Sigmoid colon (tissue), 7 donors: Measurements from ENCODE around the gene ZRANB1. TPM values are rescaled to one million over a fixed set of nuclear protein-coding genes. Genes with fewer than 3 reads are reported as not detected.

Experiments
- DNase-seq: peaks from one replicate; pipeline ENCODE4 v3.0.0-alpha.2; 2019
- H3K27ac ChIP-seq, 4 donors: fragments of 200-600 bp; sonication (generic); one replicate each; pipeline ENCODE4 v1.5.1; 2016 to 2019; ENCODE audit warnings: mild to moderate bottlenecking in 1 of 4
- H3K27me3 ChIP-seq, 3 donors: fragments of 200-600 bp; sonication (generic); one replicate each; pipeline ENCODE4 v1.5.1; 2019; ENCODE audit warnings: mild to moderate bottlenecking in 1 of 3
- H3K36me3 ChIP-seq, 4 donors: fragments of 200-600 bp; sonication (generic); one replicate each; pipeline ENCODE4 v1.5.1; 2016 to 2019
- H3K4me1 ChIP-seq, 4 donors: fragments of 200-600 bp; sonication (generic); one replicate each; pipeline ENCODE4 v1.5.1; 2017 to 2019
- H3K4me3 ChIP-seq, 4 donors: fragments of 200-600 bp; sonication (generic); one replicate each; pipeline ENCODE4 v1.5.1; 2017 to 2019; ENCODE audit warnings: mild to moderate bottlenecking in 2 of 4, moderate library complexity in 1 of 4
- H3K9me3 ChIP-seq, 4 donors: fragments of 200-600 bp in 3 of 4; sonication (generic) in 3 of 4; one replicate each; pipeline versions ENCODE4 v1.5.1 to v1.6.1; 2013 to 2019
- EP300 ChIP-seq, 4 donors: sonication (generic); formaldehyde crosslinking; IDR thresholded peaks; one replicate each; pipeline ENCODE4 v1.6.1; 2017; ENCODE audit warnings: antibody characterized with exemption in 4 of 4
- POLR2A ChIP-seq, 2 donors: fragments of 450-650 bp; IDR thresholded peaks; one replicate each; pipeline ENCODE4 v1.6.1; 2016; ENCODE audit warnings: antibody characterized with exemption in 2 of 2, mild to moderate bottlenecking in 2 of 2, moderate library complexity in 2 of 2
- POLR2AphosphoS5 ChIP-seq, 4 donors: sonication (generic); formaldehyde crosslinking; IDR thresholded peaks; one replicate each; pipeline ENCODE4 v1.6.1; 2017; ENCODE audit warnings: antibody characterized with exemption in 4 of 4
- WGBS, 2 donors: extraction: QIAGEN DNeasy Blood & Tissue Kit; methylation state at CpG; one replicate each; pipeline ENCODE4 v1.1.7; 2013; 5-methylcytosine and 5-hydroxymethylcytosine counted together
- intact Hi-C: fragments of 100-400 bp; cut with DNase I; formaldehyde crosslinking; loops from one replicate; pipeline ENCODE4 v1.15.1; 2023
- polyA plus RNA-seq, 3 donors: library from polyadenylated mRNA; stranded (reverse); fragments of 200-250 nt; gene quantifications; one replicate each; pipeline ENCODE4 v1.2.3, GENCODE V29; 2013
- total RNA-seq, 4 donors: library from RNA; depleted of rRNA; stranded (reverse); fragments of >200 nt; gene quantifications; one replicate each; pipeline ENCODE4 v1.1.0, GENCODE V29; 2016
- TF ChIP-seq, protein P1 (sequence below), 4 experiments: fragments of 450-650 bp in 3 of 4; fragments of 200-600 bp in 1 of 4; IDR thresholded peaks; one replicate each; pipeline ENCODE4 v1.5.1; 2016 to 2019; ENCODE audit warnings: antibody characterized with exemption in 4 of 4, mild to moderate bottlenecking in 3 of 4, moderate library complexity in 2 of 4
- donor health status: healthy with polysubstance abuse.
- donor health status: Bipolar disorder and iron deficiency.
- donor health status: healthy.

Gene ZRANB1
- total and polyA plus RNA-seq, 7 donors, result 6.7 to 49.0 (median 38.0) TPM

DNA sequence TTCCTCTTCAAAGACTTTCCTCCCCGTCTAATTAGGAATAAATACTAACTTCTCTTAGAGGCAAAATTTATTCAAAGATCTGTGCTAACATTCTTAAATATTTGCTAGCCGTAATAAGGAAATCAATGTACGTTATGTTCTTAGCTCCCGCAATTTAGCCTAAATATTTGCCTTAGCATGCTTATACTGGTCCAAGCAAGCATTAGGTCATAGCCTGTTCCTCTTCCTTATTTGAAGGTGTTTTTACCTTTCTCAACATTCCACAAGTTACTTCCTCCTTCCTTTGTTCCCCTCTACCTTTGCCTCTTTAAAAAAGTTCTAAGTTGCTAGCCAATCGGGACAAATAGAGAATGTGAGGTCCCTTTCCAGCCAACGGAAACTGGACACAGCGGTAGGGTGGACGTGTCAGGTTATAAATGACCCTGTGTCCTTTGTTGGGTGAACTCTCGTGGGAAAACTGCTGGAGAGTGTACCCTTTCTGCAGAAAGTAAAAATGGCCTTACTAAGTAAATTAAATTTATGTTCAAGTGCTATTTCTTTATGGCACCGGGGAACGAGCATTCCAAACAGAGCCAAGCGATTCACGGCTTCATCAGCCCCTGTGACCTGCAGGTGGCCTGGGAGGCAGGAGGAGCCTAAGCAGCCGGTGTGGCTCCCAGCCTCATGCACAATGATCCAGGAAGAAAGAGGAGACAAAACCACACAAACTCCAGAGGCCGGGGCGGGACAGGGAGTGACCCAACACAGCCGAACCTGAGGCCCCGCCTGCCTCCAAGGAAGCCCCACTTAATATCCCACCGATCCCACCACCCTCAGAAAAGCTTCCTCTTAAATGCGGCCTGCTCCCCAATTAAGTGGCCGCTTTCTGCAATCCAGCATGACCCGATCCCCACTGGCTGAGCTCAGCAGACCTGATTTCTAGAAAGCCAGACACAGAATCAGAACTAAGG lies 67.0 kb downstream of the ZRANB1 start:
- intact Hi-C loops, result no loop called here
- H3K36me3 ChIP-seq, result peaks cover 0 to 12% (median 0%) of the 10 kb centered on the region in 4 donors

DNA sequence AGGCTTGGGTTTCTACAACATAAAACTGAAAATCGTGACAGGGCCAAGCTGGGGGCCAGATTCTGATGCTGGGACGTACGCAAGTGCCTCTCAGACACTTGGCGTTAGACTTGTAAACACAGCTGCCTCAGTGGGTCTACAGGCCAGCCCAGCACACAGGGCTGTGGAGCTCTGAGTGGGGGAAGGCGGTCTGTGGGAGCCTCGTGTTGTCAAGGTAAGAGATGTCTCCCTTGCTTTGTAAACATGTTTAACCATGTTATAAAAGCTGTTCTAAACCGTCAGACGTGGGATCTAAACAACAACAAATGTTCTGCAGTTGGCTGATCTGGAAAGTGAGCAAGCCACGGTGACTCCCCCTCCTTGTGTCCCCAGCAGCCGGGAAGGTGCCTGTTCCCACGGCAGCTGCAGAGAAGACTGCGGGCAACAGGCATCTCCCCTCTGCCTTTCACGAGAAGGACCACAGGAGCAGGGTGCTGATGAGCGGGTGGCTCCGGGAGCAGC lies 67.8 kb downstream of the ZRANB1 start:
- WGBS, 2 donors, result 52 to 74% methylated on average over 15 of the region's 15 CpGs
- DNase-seq, result peak; percentile 68
- Histone ChIP-seq H3K36me3 (peaks cover 0 to 10% (median 0%) of the 10 kb centered on the region in 4 donors), H3K4me1 (peaks cover 0 to 44% (median 22%) of the 10 kb centered on the region in 4 donors), H3K4me3 (no peak overlapping the region), H3K9me3 (no peaks in the 10 kb centered on the region), H3K27me3 (no peaks in the 10 kb centered on the region), H3K27ac (peak overlapping the region in 2 of 4 donors; percentile 3 to 33)
- TF ChIP-seq EP300 (IDR thresholded peaks at IDR 0.05), result no peak
- TF ChIP-seq, protein P1, sequence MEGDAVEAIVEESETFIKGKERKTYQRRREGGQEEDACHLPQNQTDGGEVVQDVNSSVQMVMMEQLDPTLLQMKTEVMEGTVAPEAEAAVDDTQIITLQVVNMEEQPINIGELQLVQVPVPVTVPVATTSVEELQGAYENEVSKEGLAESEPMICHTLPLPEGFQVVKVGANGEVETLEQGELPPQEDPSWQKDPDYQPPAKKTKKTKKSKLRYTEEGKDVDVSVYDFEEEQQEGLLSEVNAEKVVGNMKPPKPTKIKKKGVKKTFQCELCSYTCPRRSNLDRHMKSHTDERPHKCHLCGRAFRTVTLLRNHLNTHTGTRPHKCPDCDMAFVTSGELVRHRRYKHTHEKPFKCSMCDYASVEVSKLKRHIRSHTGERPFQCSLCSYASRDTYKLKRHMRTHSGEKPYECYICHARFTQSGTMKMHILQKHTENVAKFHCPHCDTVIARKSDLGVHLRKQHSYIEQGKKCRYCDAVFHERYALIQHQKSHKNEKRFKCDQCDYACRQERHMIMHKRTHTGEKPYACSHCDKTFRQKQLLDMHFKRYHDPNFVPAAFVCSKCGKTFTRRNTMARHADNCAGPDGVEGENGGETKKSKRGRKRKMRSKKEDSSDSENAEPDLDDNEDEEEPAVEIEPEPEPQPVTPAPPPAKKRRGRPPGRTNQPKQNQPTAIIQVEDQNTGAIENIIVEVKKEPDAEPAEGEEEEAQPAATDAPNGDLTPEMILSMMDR (IDR thresholded peaks at IDR 0.05), result no peak
- no peak for TF ChIP-seq POLR2A (IDR thresholded peaks at IDR 0.05)
- peak in 1 of 4 donors; percentile 28 for TF ChIP-seq POLR2AphosphoS5 (IDR thresholded peaks at IDR 0.05)
- intact Hi-C loops, result no loop called here

More for the DNA sequence above, 67.0 kb downstream of the ZRANB1 start:
- H3K27ac ChIP-seq, result peak overlapping the region in 2 of 4 donors; percentile 3 to 33
- no peaks in the 10 kb centered on the region for H3K27me3 ChIP-seq
- DNase-seq, result peak; percentile 63
- TF ChIP-seq POLR2A (IDR thresholded peaks at IDR 0.05) (no peak), EP300 (IDR thresholded peaks at IDR 0.05) (no peak), POLR2AphosphoS5 (IDR thresholded peaks at IDR 0.05) (no peak)
- TF ChIP-seq, protein P1 (IDR thresholded peaks at IDR 0.05), result no peak
- no peaks in the 10 kb centered on the region for H3K9me3 ChIP-seq
- H3K4me3 ChIP-seq, result no peak overlapping the region
- peaks cover 0 to 36% (median 17%) of the 10 kb centered on the region in 4 donors for H3K4me1 ChIP-seq
- 20 to 65% methylated on average over 22 of the region's 22 CpGs for WGBS, 2 donors

DNA sequence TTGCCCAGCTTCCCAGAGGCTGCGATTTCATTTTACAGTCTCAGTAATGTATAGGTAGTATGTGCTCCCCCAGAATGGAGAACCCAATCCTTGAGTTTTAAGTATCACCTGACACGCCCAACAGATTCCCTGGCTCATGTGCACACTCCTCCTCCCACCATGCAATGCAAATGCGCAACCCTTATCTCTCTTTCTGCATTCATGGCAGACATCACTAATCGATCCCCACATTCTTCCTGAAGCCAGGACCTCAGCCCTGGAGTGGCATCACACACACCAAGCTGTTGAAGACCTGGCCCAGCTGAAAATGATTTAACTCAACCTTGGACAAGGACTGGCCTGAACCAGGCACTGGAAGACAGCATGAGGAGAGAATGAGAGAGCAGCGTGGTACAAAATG lies 68.4 kb downstream of the ZRANB1 start:
- TF ChIP-seq POLR2A (IDR thresholded peaks at IDR 0.05) (no peak), EP300 (IDR thresholded peaks at IDR 0.05) (no peak), POLR2AphosphoS5 (IDR thresholded peaks at IDR 0.05) (no peak)
- TF ChIP-seq, protein P1 (IDR thresholded peaks at IDR 0.05), result no peak
- no peaks in the 10 kb centered on the region for H3K9me3 ChIP-seq
- peaks cover 0 to 50% (median 25%) of the 10 kb centered on the region in 4 donors for H3K4me1 ChIP-seq
- DNase-seq, result peak; percentile 2
- intact Hi-C loops, result no loop called here
- no peaks in the 10 kb centered on the region for H3K27me3 ChIP-seq
- H3K27ac ChIP-seq, result peak overlapping the region in 1 of 4 donors; percentile 38
- peaks cover 0 to 4% (median 0%) of the 10 kb centered on the region in 4 donors for H3K36me3 ChIP-seq
- no peak overlapping the region for H3K4me3 ChIP-seq
- 80 to 91% methylated on average over 5 of the region's 5 CpGs for WGBS, 2 donors

DNA sequence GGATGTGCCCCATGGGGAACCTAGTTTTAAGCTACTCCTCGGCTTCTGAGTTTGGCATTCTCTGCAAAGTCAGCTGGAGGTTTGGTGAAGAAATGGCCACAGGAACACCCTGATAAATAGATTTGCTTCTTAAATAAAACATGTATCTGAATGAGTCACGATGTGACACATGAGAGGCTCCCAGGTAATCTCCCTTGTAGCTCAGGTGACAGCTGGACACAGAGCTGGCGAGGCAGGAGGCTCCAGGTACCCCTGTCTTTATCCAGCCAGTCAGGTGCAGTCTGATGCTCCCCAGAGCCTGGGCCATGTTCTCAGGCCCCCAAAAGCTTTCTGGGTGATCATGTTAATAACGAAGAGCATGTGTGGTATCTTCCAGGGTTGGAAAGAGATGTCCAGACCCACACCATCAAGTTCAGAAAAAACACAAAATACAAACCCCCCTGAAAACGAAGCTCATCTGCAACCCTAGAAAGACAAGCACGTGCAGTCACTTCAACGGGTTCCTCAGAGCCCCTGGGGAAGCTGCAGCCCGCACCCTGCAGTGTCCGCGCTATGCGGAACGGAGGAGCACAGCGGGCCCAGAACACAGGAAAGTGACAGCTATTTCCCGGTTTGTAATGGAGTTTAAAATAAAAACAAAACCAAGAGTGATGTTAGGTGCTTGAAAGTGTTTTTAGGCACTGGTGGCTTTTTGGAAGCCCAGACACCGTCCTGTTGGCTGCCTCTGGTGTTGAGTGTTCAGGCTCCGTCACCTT lies 69.4 kb downstream of the ZRANB1 start:
- intact Hi-C loops, result no loop called here
- 89 to 90% methylated on average over 16 of the region's 16 CpGs for WGBS, 2 donors
- TF ChIP-seq EP300 (IDR thresholded peaks at IDR 0.05) (no peak), POLR2AphosphoS5 (IDR thresholded peaks at IDR 0.05) (no peak), POLR2A (IDR thresholded peaks at IDR 0.05) (no peak)
- TF ChIP-seq, protein P1 (IDR thresholded peaks at IDR 0.05), result no peak

More for the DNA sequence above, 69.4 kb downstream of the ZRANB1 start:
- no peak overlapping the region for H3K4me3 ChIP-seq
- H3K4me1 ChIP-seq, result peaks cover 0 to 58% (median 34%) of the 10 kb centered on the region in 4 donors
- no peaks in the 10 kb centered on the region for H3K27me3 ChIP-seq
- no peak for DNase-seq
- H3K36me3 ChIP-seq, result no peaks in the 10 kb centered on the region
- no peaks in the 10 kb centered on the region for H3K9me3 ChIP-seq
- H3K27ac ChIP-seq, result peak overlapping the region in 3 of 4 donors; percentile 9 to 38 (median 29)
